ENCODE results near the gene ZNRF3.

DNA sequence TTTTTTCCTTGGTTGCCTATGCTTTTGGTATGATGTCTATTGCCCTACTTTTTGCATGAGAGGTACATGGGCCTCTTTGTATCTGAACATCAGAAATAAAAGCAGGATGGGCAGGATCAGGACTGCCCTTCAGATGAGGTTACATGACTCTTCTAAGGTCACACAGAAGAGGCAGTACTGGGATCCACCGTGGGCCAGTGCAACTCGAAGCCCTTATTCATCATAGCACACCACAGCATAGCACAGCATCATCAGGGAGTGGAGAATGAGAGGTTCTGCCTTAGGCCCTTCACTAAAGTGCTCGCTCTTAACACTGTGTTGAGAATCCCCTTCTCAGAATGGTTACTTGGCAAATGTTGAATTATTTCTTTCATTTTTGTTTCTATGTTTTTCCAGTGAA lies 90.0 kb downstream of the ZNRF3 start:
- TF ChIP-seq ARNTL (CRISPR knock-in tag; IDR thresholded peaks at IDR 0.05; ENCODE audit: borderline replicate concordance, low read depth) (no peak), ZC3H10 (CRISPR knock-in tag; IDR thresholded peaks at IDR 0.05) (no peak), ESRRG (CRISPR knock-in tag; IDR thresholded peaks at IDR 0.05) (no peak)
- TF ChIP-seq, protein P1, sequence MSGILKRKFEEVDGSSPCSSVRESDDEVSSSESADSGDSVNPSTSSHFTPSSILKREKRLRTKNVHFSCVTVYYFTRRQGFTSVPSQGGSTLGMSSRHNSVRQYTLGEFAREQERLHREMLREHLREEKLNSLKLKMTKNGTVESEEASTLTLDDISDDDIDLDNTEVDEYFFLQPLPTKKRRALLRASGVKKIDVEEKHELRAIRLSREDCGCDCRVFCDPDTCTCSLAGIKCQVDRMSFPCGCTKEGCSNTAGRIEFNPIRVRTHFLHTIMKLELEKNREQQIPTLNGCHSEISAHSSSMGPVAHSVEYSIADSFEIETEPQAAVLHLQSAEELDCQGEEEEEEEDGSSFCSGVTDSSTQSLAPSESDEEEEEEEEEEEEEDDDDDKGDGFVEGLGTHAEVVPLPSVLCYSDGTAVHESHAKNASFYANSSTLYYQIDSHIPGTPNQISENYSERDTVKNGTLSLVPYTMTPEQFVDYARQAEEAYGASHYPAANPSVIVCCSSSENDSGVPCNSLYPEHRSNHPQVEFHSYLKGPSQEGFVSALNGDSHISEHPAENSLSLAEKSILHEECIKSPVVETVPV (CRISPR knock-in tag; IDR thresholded peaks at IDR 0.05): no peak

All from SK-N-SH treated with all-trans-retinoic acid at 6 μM for 48 hours (cell line).